Measurements from ENCODE around the gene STIP1.
A peak's percentile ranks its signal among the peaks of the same experiment; 100 is the strongest.
"Not testable (repeated sequence)": the region's sequence is repeated elsewhere in the genome, so short reads cannot be mapped to it uniquely, and the experiment has no call there.

The STIP1 gene

GRCh38 chr11:64241491-64242374, 55.8 kb downstream of the STIP1 start:
- no peaks in the 10 kb centered on the region for H3K9me3 ChIP-seq (ENCODE audit: insufficient read depth, low read length)
- H3K4me1 ChIP-seq (ENCODE audit: insufficient read depth, insufficient read length) = peaks cover 25% of the 10 kb centered on the region
- no peaks in the 10 kb centered on the region for H3K27me3 ChIP-seq (ENCODE audit: insufficient read depth, insufficient read length)
- H3K4me3 ChIP-seq (ENCODE audit: insufficient read length, low read depth) = peak overlapping the region; percentile 92
- DNase-seq (ENCODE audit: low read depth, low spot score) = peak; percentile 99
- TF ChIP-seq YY1 (IDR thresholded peaks at IDR 0.05; ENCODE audit: insufficient read depth, insufficient read length) (no peak), SUZ12 (IDR thresholded peaks at IDR 0.05; ENCODE audit: extremely low read depth, insufficient read depth, insufficient read length) (no peak), ZNF274 (IDR thresholded peaks at IDR 0.05; ENCODE audit: low read depth, low read length) (no peak)
- peaks cover 56% of the 10 kb centered on the region for H3K36me3 ChIP-seq (ENCODE audit: insufficient read depth, insufficient read length, low read length)
- peak overlapping the region; percentile 94 for H3K9ac ChIP-seq (ENCODE audit: insufficient read length, low read depth)

GRCh38 chr11:64243236-64243854, 57.4 kb downstream of the STIP1 start:
- Histone ChIP-seq H3K4me1 (ENCODE audit: insufficient read depth, insufficient read length) (peaks cover 31% of the 10 kb centered on the region), H3K36me3 (ENCODE audit: insufficient read depth, insufficient read length, low read length) (peaks cover 42% of the 10 kb centered on the region)

GRCh38 chr11:64244107-64244506, 58.1 kb downstream of the STIP1 start:
- peaks cover 38% of the 10 kb centered on the region for H3K4me1 ChIP-seq (ENCODE audit: insufficient read depth, insufficient read length)
- H3K9ac ChIP-seq (ENCODE audit: insufficient read length, low read depth) = peak overlapping the region; percentile 34
- no peaks in the 10 kb centered on the region for H3K9me3 ChIP-seq (ENCODE audit: insufficient read depth, low read length)

More at GRCh38 chr11:64243236-64243854, 57.4 kb downstream of the STIP1 start:
- Histone ChIP-seq H3K27me3 (ENCODE audit: insufficient read depth, insufficient read length) (no peaks in the 10 kb centered on the region), H3K9ac (ENCODE audit: insufficient read length, low read depth) (peak overlapping the region; percentile 58), H3K9me3 (ENCODE audit: insufficient read depth, low read length) (no peaks in the 10 kb centered on the region), H3K4me3 (ENCODE audit: insufficient read length, low read depth) (no peak overlapping the region)
- DNase-seq (ENCODE audit: low read depth, low spot score) = no peak
- TF ChIP-seq SUZ12 (IDR thresholded peaks at IDR 0.05; ENCODE audit: extremely low read depth, insufficient read depth, insufficient read length) (no peak), YY1 (IDR thresholded peaks at IDR 0.05; ENCODE audit: insufficient read depth, insufficient read length) (no peak), ZNF274 (IDR thresholded peaks at IDR 0.05; ENCODE audit: low read depth, low read length) (no peak)

GRCh38 chr11:64244966-64245365, 59.0 kb downstream of the STIP1 start:
- DNase-seq (ENCODE audit: low read depth, low spot score) = no peak
- Histone ChIP-seq H3K27me3 (ENCODE audit: insufficient read depth, insufficient read length) (no peaks in the 10 kb centered on the region), H3K4me1 (ENCODE audit: insufficient read depth, insufficient read length) (peaks cover 40% of the 10 kb centered on the region), H3K9me3 (ENCODE audit: insufficient read depth, low read length) (no peaks in the 10 kb centered on the region), H3K9ac (ENCODE audit: insufficient read length, low read depth) (peak overlapping the region; percentile 65), H3K4me3 (ENCODE audit: insufficient read length, low read depth) (peak overlapping the region; percentile 88), H3K36me3 (ENCODE audit: insufficient read depth, insufficient read length, low read length) (peaks cover 34% of the 10 kb centered on the region)
- TF ChIP-seq SUZ12 (IDR thresholded peaks at IDR 0.05; ENCODE audit: extremely low read depth, insufficient read depth, insufficient read length) (no peak), ZNF274 (IDR thresholded peaks at IDR 0.05; ENCODE audit: low read depth, low read length) (no peak), YY1 (IDR thresholded peaks at IDR 0.05; ENCODE audit: insufficient read depth, insufficient read length) (no peak)

More at GRCh38 chr11:64244107-64244506, 58.1 kb downstream of the STIP1 start:
- no peak for DNase-seq (ENCODE audit: low read depth, low spot score)
- Histone ChIP-seq H3K36me3 (ENCODE audit: insufficient read depth, insufficient read length, low read length) (peaks cover 37% of the 10 kb centered on the region), H3K4me3 (ENCODE audit: insufficient read length, low read depth) (no peak overlapping the region), H3K27me3 (ENCODE audit: insufficient read depth, insufficient read length) (no peaks in the 10 kb centered on the region)
- TF ChIP-seq ZNF274 (IDR thresholded peaks at IDR 0.05; ENCODE audit: low read depth, low read length) = no peak
- TF ChIP-seq YY1 (IDR thresholded peaks at IDR 0.05; ENCODE audit: insufficient read depth, insufficient read length) = no peak
- no peak for TF ChIP-seq SUZ12 (IDR thresholded peaks at IDR 0.05; ENCODE audit: extremely low read depth, insufficient read depth, insufficient read length)

- no peak for DNase-seq (ENCODE audit: low read depth, low spot score)
- no peaks in the 10 kb centered on the region for H3K27me3 ChIP-seq (ENCODE audit: insufficient read depth, insufficient read length)
- H3K9me3 ChIP-seq (ENCODE audit: insufficient read depth, low read length) = no peaks in the 10 kb centered on the region
- peaks cover 34% of the 10 kb centered on the region for H3K36me3 ChIP-seq (ENCODE audit: insufficient read depth, insufficient read length, low read length)
- peak overlapping the region; percentile 88 for H3K4me3 ChIP-seq (ENCODE audit: insufficient read length, low read depth)
- peaks cover 38% of the 10 kb centered on the region for H3K4me1 ChIP-seq (ENCODE audit: insufficient read depth, insufficient read length)
- TF ChIP-seq SUZ12 (IDR thresholded peaks at IDR 0.05; ENCODE audit: extremely low read depth, insufficient read depth, insufficient read length) (no peak), YY1 (IDR thresholded peaks at IDR 0.05; ENCODE audit: insufficient read depth, insufficient read length) (no peak), ZNF274 (IDR thresholded peaks at IDR 0.05; ENCODE audit: low read depth, low read length) (no peak)
- peak overlapping the region; percentile 96 for H3K9ac ChIP-seq (ENCODE audit: insufficient read length, low read depth)
Observed at GRCh38 chr11:64245401-64245796, 59.4 kb downstream of the STIP1 start.

- no peaks in the 10 kb centered on the region for H3K9me3 ChIP-seq (ENCODE audit: insufficient read depth, low read length)
- DNase-seq (ENCODE audit: low read depth, low spot score) = no peak
- peak overlapping the region; percentile 88 for H3K4me3 ChIP-seq (ENCODE audit: insufficient read length, low read depth)
- H3K27me3 ChIP-seq (ENCODE audit: insufficient read depth, insufficient read length) = no peaks in the 10 kb centered on the region
- H3K4me1 ChIP-seq (ENCODE audit: insufficient read depth, insufficient read length) = peaks cover 44% of the 10 kb centered on the region
- H3K9ac ChIP-seq (ENCODE audit: insufficient read length, low read depth) = peak overlapping the region; percentile 96
- TF ChIP-seq YY1 (IDR thresholded peaks at IDR 0.05; ENCODE audit: insufficient read depth, insufficient read length) = no peak
- no peak for TF ChIP-seq SUZ12 (IDR thresholded peaks at IDR 0.05; ENCODE audit: extremely low read depth, insufficient read depth, insufficient read length)
- TF ChIP-seq ZNF274 (IDR thresholded peaks at IDR 0.05; ENCODE audit: low read depth, low read length) = no peak
- H3K36me3 ChIP-seq (ENCODE audit: insufficient read depth, insufficient read length, low read length) = peaks cover 34% of the 10 kb centered on the region
Observed at GRCh38 chr11:64245797-64246620, 60.0 kb downstream of the STIP1 start.

GRCh38 chr11:64246621-64246870, 60.6 kb downstream of the STIP1 start:
- H3K36me3 ChIP-seq (ENCODE audit: insufficient read depth, insufficient read length, low read length) = peaks cover 34% of the 10 kb centered on the region
- not testable (repeated sequence) for H3K27me3 ChIP-seq (ENCODE audit: insufficient read depth, insufficient read length); DNase-seq (ENCODE audit: low read depth, low spot score); H3K9me3 ChIP-seq (ENCODE audit: insufficient read depth, low read length)
- H3K9ac ChIP-seq (ENCODE audit: insufficient read length, low read depth) = peak overlapping the region; percentile 96
- H3K4me3 ChIP-seq (ENCODE audit: insufficient read length, low read depth) = peak overlapping the region; percentile 88
- peaks cover 44% of the 10 kb centered on the region for H3K4me1 ChIP-seq (ENCODE audit: insufficient read depth, insufficient read length)
